Stomach (tissue), 4 donors: ENCODE results near the gene TFAM.

Source experiments
- CTCF ChIP-seq, 7 experiments: fragments of 450-650 bp in 4 of 7; fragments of 200-600 bp in 3 of 7; sonication (generic) in 3 of 7; IDR thresholded peaks; one replicate each; pipeline ENCODE4 v1.5.1; 2016 to 2019; ENCODE audit warnings: antibody characterized with exemption in 7 of 7, control low read depth in 2 of 7, mild to moderate bottlenecking in 1 of 7
- POLR2A ChIP-seq, 4 donors: fragments of 450-650 bp; IDR thresholded peaks; one replicate each; pipeline ENCODE4 v1.6.1; 2016; ENCODE audit warnings: antibody characterized with exemption in 4 of 4, control low read depth in 2 of 4, mild to moderate bottlenecking in 1 of 4, moderate library complexity in 1 of 4
- POLR2AphosphoS5 ChIP-seq, 3 donors: sonication (generic); formaldehyde crosslinking; IDR thresholded peaks; one replicate each; pipeline ENCODE4 v1.6.1; 2016; ENCODE audit warnings: antibody characterized with exemption in 3 of 3

DNA sequence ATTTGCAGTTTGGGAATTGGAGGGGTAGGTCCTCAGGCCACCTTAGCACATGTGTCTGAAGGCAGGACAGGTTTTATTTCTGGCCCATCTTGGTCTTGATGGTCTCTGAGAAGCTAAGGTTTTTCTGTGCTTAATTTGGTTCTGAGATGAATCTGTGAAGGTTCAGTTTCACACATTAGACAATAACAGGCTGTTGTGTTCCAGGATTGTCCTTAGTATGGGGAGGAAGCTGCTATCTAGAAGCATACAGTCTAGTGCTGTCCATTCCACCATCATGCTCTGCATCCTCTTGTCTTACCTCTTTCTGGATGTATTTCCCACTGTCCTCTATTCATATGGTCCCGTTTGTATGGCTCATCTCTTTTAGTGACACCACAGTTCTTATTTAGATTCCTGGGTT is 43.3 kb upstream of the TFAM start:
- TF ChIP-seq CTCF (IDR thresholded peaks at IDR 0.05) (no peak), POLR2A (IDR thresholded peaks at IDR 0.05) (no peak), POLR2AphosphoS5 (IDR thresholded peaks at IDR 0.05) (no peak)
